Activated naive CD8-positive, alpha-beta T cell treated with anti-CD3 and anti-CD28 coated beads for 36 hours (primary cell): ENCODE measurements around the gene IFIT3. TPM values are rescaled to one million over a fixed set of nuclear protein-coding genes. Genes with fewer than 3 reads are reported as not detected.
A peak's percentile ranks its signal among the peaks of the same experiment; 100 is the strongest.

Experiments used
- DNase-seq: peaks from one replicate; pipeline ENCODE4 v3.0.0; 2021
- H3K27ac Mint-ChIP-seq: one replicate; pipeline ENCODE4 v1.8.0; 2022; ENCODE audit warnings: mild to moderate bottlenecking, moderate library complexity, mixed read lengths
- H3K27me3 Mint-ChIP-seq: one replicate; pipeline ENCODE4 v1.8.0; 2022; ENCODE audit warnings: mild to moderate bottlenecking, mixed read lengths
- H3K36me3 Mint-ChIP-seq: one replicate; pipeline ENCODE4 v1.8.0; 2021; ENCODE audit warnings: mild to moderate bottlenecking, mixed read lengths
- H3K4me1 Mint-ChIP-seq: one replicate; pipeline ENCODE4 v1.8.0; 2021; ENCODE audit warnings: mixed read lengths
- H3K4me3 Mint-ChIP-seq: one replicate; pipeline ENCODE4 v1.8.0; 2022; ENCODE audit warnings: mild to moderate bottlenecking, moderate library complexity, mixed read lengths
- H3K9me3 Mint-ChIP-seq: one replicate; pipeline ENCODE4 v1.8.0; 2022; ENCODE audit warnings: mixed read lengths
- total RNA-seq, 2 experiments: library from RNA; stranded (reverse); gene quantifications; one replicate each; pipeline ENCODE4 v1.2.3, GENCODE V29; 2021

Gene IFIT3
- total RNA-seq, 2 experiments from 2014 or later = 28.6 to 28.7 TPM

GRCh38 chr10:89297791-89298190, 30.0 kb upstream of the IFIT3 start:
- Mint-ChIP-seq H3K27me3 (no peaks in the 10 kb centered on the region), H3K4me1 (peaks cover 48% of the 10 kb centered on the region), H3K27ac (no peak overlapping the region), H3K9me3 (peaks cover 14% of the 10 kb centered on the region), H3K36me3 (peaks cover 10% of the 10 kb centered on the region), H3K4me3 (no peak overlapping the region)
- no peak for DNase-seq

- H3K4me3 Mint-ChIP-seq = no peak overlapping the region
- no peak overlapping the region for H3K27ac Mint-ChIP-seq
- peaks cover 14% of the 10 kb centered on the region for H3K9me3 Mint-ChIP-seq
- H3K27me3 Mint-ChIP-seq = no peaks in the 10 kb centered on the region
- DNase-seq = no peak
- H3K4me1 Mint-ChIP-seq = peaks cover 52% of the 10 kb centered on the region
- peaks cover 18% of the 10 kb centered on the region for H3K36me3 Mint-ChIP-seq
These were observed 28.8 kb upstream of the IFIT3 start for GRCh38 chr10:89299031-89299430.

GRCh38 chr10:89301232-89301631, 26.6 kb upstream of the IFIT3 start:
- Mint-ChIP-seq H3K36me3 (peaks cover 33% of the 10 kb centered on the region), H3K4me1 (peaks cover 37% of the 10 kb centered on the region), H3K4me3 (peak overlapping the region; percentile 81), H3K9me3 (peaks cover 18% of the 10 kb centered on the region), H3K27me3 (no peaks in the 10 kb centered on the region), H3K27ac (peak overlapping the region; percentile 86)
- no peak for DNase-seq

GRCh38 chr10:89301721-89302445, 25.9 kb upstream of the IFIT3 start, which contains the start of gene IFIT2:
Gene IFIT2 (plus strand): TSS chr10:89302046. CDS start chr10:89302124, 78 bp downstream.
- H3K9me3 Mint-ChIP-seq = peaks cover 20% of the 10 kb centered on the region
- peaks cover 40% of the 10 kb centered on the region for H3K36me3 Mint-ChIP-seq
- DNase-seq = no peak
- H3K4me1 Mint-ChIP-seq = peaks cover 31% of the 10 kb centered on the region
- no peaks in the 10 kb centered on the region for H3K27me3 Mint-ChIP-seq
- H3K27ac Mint-ChIP-seq = peak within 1 kb of the TSS; percentile 86
- H3K4me3 Mint-ChIP-seq = peak within 1 kb of the TSS; percentile 81

- H3K36me3 Mint-ChIP-seq = peaks cover 46% of the 10 kb centered on the region
- DNase-seq = no peak
- H3K4me3 Mint-ChIP-seq = peak overlapping the region; percentile 81
- peaks cover 26% of the 10 kb centered on the region for H3K9me3 Mint-ChIP-seq
- no peaks in the 10 kb centered on the region for H3K27me3 Mint-ChIP-seq
- H3K27ac Mint-ChIP-seq = no peak overlapping the region
- peaks cover 30% of the 10 kb centered on the region for H3K4me1 Mint-ChIP-seq
These were observed 25.2 kb upstream of the IFIT3 start for GRCh38 chr10:89302625-89303024.

GRCh38 chr10:89303161-89303560, 24.6 kb upstream of the IFIT3 start:
- H3K27ac Mint-ChIP-seq = no peak overlapping the region
- peaks cover 51% of the 10 kb centered on the region for H3K36me3 Mint-ChIP-seq
- H3K4me3 Mint-ChIP-seq = peak overlapping the region; percentile 81
- no peak for DNase-seq
- no peaks in the 10 kb centered on the region for H3K27me3 Mint-ChIP-seq
- peaks cover 30% of the 10 kb centered on the region for H3K4me1 Mint-ChIP-seq
- H3K9me3 Mint-ChIP-seq = peaks cover 30% of the 10 kb centered on the region

GRCh38 chr10:89304026-89304425, 23.8 kb upstream of the IFIT3 start:
- no peak overlapping the region for H3K27ac Mint-ChIP-seq
- H3K36me3 Mint-ChIP-seq = peaks cover 52% of the 10 kb centered on the region
- H3K4me1 Mint-ChIP-seq = peaks cover 30% of the 10 kb centered on the region
- peaks cover 26% of the 10 kb centered on the region for H3K9me3 Mint-ChIP-seq
- H3K4me3 Mint-ChIP-seq = peak overlapping the region; percentile 35
- DNase-seq = no peak
- H3K27me3 Mint-ChIP-seq = no peaks in the 10 kb centered on the region

- Mint-ChIP-seq H3K4me3 (no peak overlapping the region), H3K27me3 (no peaks in the 10 kb centered on the region), H3K36me3 (peaks cover 53% of the 10 kb centered on the region), H3K9me3 (peaks cover 26% of the 10 kb centered on the region), H3K4me1 (peaks cover 30% of the 10 kb centered on the region), H3K27ac (no peak overlapping the region)
- no peak for DNase-seq
These were observed 23.4 kb upstream of the IFIT3 start for GRCh38 chr10:89304446-89304845.

- Mint-ChIP-seq H3K9me3 (peaks cover 25% of the 10 kb centered on the region), H3K27me3 (no peaks in the 10 kb centered on the region), H3K27ac (no peak overlapping the region), H3K36me3 (peaks cover 52% of the 10 kb centered on the region), H3K4me1 (peaks cover 30% of the 10 kb centered on the region), H3K4me3 (no peak overlapping the region)
- no peak for DNase-seq
These were observed 22.9 kb upstream of the IFIT3 start for GRCh38 chr10:89304925-89305324.

GRCh38 chr10:89305766-89306433, 21.9 kb upstream of the IFIT3 start:
- Mint-ChIP-seq H3K27me3 (no peaks in the 10 kb centered on the region), H3K9me3 (peaks cover 24% of the 10 kb centered on the region), H3K4me1 (peaks cover 30% of the 10 kb centered on the region), H3K27ac (no peak overlapping the region), H3K4me3 (no peak overlapping the region), H3K36me3 (peaks cover 54% of the 10 kb centered on the region)
- DNase-seq = no peak

- Mint-ChIP-seq H3K36me3 (peaks cover 54% of the 10 kb centered on the region), H3K4me3 (no peak overlapping the region), H3K9me3 (peaks cover 23% of the 10 kb centered on the region), H3K4me1 (peaks cover 22% of the 10 kb centered on the region), H3K27me3 (no peaks in the 10 kb centered on the region), H3K27ac (no peak overlapping the region)
- DNase-seq = no peak
These were observed 21.1 kb upstream of the IFIT3 start for GRCh38 chr10:89306434-89307268.

GRCh38 chr10:89307269-89307577, 20.6 kb upstream of the IFIT3 start:
- Mint-ChIP-seq H3K4me1 (peaks cover 16% of the 10 kb centered on the region), H3K4me3 (no peak overlapping the region), H3K27me3 (peaks cover 3% of the 10 kb centered on the region), H3K9me3 (peaks cover 23% of the 10 kb centered on the region), H3K27ac (no peak overlapping the region), H3K36me3 (peaks cover 54% of the 10 kb centered on the region)
- no peak for DNase-seq

GRCh38 chr10:89308266-89308665, 19.5 kb upstream of the IFIT3 start:
- H3K36me3 Mint-ChIP-seq = peaks cover 51% of the 10 kb centered on the region
- no peak for DNase-seq
- H3K27me3 Mint-ChIP-seq = peaks cover 3% of the 10 kb centered on the region
- peaks cover 23% of the 10 kb centered on the region for H3K9me3 Mint-ChIP-seq
- H3K27ac Mint-ChIP-seq = no peak overlapping the region
- H3K4me1 Mint-ChIP-seq = peaks cover 6% of the 10 kb centered on the region
- H3K4me3 Mint-ChIP-seq = no peak overlapping the region

- no peak overlapping the region for H3K27ac Mint-ChIP-seq
- peaks cover 23% of the 10 kb centered on the region for H3K9me3 Mint-ChIP-seq
- peaks cover 3% of the 10 kb centered on the region for H3K4me1 Mint-ChIP-seq
- peaks cover 3% of the 10 kb centered on the region for H3K27me3 Mint-ChIP-seq
- no peak for DNase-seq
- H3K36me3 Mint-ChIP-seq = peaks cover 49% of the 10 kb centered on the region
- no peak overlapping the region for H3K4me3 Mint-ChIP-seq
These were observed 19.1 kb upstream of the IFIT3 start for GRCh38 chr10:89308736-89309135.
